Stimulated activated naive CD8-positive, alpha-beta T cell treated with anti-CD3 and anti-CD28 coated beads, Interleukin-15, Interleukin-2, amounts not matched to agents 100 ng/mL and 50 ng/mL, for 24 hours (primary cell): ENCODE measurements around the gene BICDL2.

Experiments
- H3K27ac Mint-ChIP-seq: one replicate; pipeline ENCODE4 v1.8.0; 2021; ENCODE audit warnings: mild to moderate bottlenecking, mixed read lengths
- H3K27me3 Mint-ChIP-seq: one replicate; pipeline ENCODE4 v1.8.0; 2021; ENCODE audit warnings: mixed read lengths
- H3K36me3 Mint-ChIP-seq: one replicate; pipeline ENCODE4 v1.8.0; 2021; ENCODE audit warnings: low read depth, mixed read lengths
- H3K4me1 Mint-ChIP-seq: one replicate; pipeline ENCODE4 v1.8.0; 2021; ENCODE audit warnings: low read depth, mixed read lengths
- H3K4me3 Mint-ChIP-seq: one replicate; pipeline ENCODE4 v1.8.0; 2021; ENCODE audit warnings: mild to moderate bottlenecking, mixed read lengths
- H3K9me3 Mint-ChIP-seq: one replicate; pipeline ENCODE4 v1.8.0; 2021; ENCODE audit warnings: mixed read lengths

BICDL2 gene

DNA sequence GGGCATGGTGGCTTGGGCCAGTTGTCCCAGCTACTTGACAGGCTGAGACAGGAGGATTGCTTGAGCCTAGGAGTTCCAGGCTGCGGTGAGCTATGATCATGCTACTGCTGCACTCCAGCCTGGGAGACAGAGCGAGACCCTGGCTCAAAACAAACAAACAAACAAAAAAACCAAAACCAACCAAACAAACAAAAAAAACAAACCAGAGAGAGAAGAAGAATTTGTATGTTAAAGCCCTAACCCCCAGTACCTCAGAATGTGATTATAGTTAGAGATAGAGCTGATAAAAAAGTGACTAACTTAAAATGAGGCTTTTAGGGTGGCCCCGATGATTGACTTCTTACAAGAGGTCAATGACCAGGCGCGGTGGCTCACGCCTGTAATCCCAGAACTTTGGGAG lies 8.0 kb upstream of the BICDL2 start:
- Mint-ChIP-seq H3K27me3 (peaks cover 45% of the 10 kb centered on the region), H3K4me3 (peak overlapping the region; percentile 65), H3K36me3 (no peaks in the 10 kb centered on the region), H3K27ac (no peak overlapping the region), H3K4me1 (peaks cover 18% of the 10 kb centered on the region), H3K9me3 (no peaks in the 10 kb centered on the region)

DNA sequence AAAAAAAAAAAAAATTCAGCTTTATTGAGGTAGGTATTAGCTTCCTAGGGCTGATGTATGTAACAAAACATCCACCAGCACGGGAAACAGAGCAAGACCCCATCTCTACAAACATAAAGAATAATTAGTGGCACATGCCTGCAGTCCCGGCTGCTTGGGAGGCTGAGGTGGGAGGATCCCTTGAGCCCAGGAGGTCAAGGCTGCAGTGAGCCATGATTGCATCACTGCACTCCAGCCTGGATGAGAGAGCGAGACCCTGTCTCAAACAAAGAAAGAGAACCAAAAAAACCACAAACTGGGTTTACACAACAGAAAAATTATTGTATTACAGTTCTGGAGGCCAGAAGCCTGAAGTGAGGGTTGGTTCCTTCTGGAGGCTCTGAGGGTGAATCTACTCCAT lies 5.6 kb upstream of the BICDL2 start:
- no peak overlapping the region for H3K4me3 Mint-ChIP-seq
- H3K36me3 Mint-ChIP-seq, result no peaks in the 10 kb centered on the region
- H3K27me3 Mint-ChIP-seq, result peaks cover 56% of the 10 kb centered on the region
- peaks cover 16% of the 10 kb centered on the region for H3K4me1 Mint-ChIP-seq
- no peaks in the 10 kb centered on the region for H3K9me3 Mint-ChIP-seq
- no peak overlapping the region for H3K27ac Mint-ChIP-seq

DNA sequence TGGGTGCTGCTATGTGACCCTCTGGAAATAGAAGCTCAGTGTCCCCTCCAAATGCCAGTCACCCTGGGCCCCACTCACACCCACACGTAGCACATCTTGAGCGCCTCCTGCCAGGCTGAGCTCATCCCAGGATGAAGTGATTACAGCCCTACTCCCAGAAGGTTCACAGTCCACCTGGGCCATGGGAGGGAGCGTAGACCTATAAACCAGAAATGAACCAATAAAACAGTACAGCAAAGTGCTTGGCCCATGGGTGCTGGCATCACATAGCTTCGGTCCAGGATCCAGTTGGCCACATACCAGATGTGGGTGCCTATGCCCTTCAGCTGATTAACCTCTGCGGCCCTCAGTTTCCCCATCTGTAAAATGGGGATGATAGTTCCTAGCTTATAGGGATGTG lies 2.2 kb upstream of the BICDL2 start:
- no peak overlapping the region for H3K4me3 Mint-ChIP-seq
- H3K9me3 Mint-ChIP-seq, result no peaks in the 10 kb centered on the region
- no peaks in the 10 kb centered on the region for H3K36me3 Mint-ChIP-seq
- H3K27ac Mint-ChIP-seq, result no peak overlapping the region
- H3K27me3 Mint-ChIP-seq, result peaks cover 55% of the 10 kb centered on the region
- peaks cover 8% of the 10 kb centered on the region for H3K4me1 Mint-ChIP-seq

DNA sequence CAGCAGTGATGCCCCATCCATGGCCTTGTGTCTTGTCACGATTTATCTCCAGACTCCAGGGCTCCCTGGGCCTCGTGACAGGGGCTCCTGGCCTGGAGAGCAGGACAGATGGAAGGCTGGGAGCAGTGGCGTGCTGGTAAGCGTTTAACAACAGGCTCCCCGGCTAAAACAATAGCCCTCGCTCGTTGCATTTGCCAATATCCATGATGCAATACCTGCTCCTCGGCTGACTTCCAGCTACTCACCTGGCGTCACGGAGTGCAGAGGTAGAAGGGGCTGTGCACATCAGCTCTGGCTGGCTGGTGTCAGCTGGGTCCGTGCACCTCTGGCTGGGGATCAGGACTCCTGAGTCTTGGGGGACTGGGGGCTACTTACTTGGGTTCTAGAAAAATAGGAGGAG lies 1.5 kb upstream of the BICDL2 start:
- no peak overlapping the region for H3K4me3 Mint-ChIP-seq
- no peak overlapping the region for H3K27ac Mint-ChIP-seq
- H3K36me3 Mint-ChIP-seq, result no peaks in the 10 kb centered on the region
- H3K4me1 Mint-ChIP-seq, result peaks cover 8% of the 10 kb centered on the region
- no peaks in the 10 kb centered on the region for H3K9me3 Mint-ChIP-seq
- peaks cover 55% of the 10 kb centered on the region for H3K27me3 Mint-ChIP-seq

GRCh38 chr16:3035972-3036725 lies 595 bp downstream of the BICDL2 start:
- H3K27ac Mint-ChIP-seq, result no peak overlapping the region
- peaks cover 69% of the 10 kb centered on the region for H3K27me3 Mint-ChIP-seq
- H3K4me1 Mint-ChIP-seq, result peaks cover 8% of the 10 kb centered on the region

DNA sequence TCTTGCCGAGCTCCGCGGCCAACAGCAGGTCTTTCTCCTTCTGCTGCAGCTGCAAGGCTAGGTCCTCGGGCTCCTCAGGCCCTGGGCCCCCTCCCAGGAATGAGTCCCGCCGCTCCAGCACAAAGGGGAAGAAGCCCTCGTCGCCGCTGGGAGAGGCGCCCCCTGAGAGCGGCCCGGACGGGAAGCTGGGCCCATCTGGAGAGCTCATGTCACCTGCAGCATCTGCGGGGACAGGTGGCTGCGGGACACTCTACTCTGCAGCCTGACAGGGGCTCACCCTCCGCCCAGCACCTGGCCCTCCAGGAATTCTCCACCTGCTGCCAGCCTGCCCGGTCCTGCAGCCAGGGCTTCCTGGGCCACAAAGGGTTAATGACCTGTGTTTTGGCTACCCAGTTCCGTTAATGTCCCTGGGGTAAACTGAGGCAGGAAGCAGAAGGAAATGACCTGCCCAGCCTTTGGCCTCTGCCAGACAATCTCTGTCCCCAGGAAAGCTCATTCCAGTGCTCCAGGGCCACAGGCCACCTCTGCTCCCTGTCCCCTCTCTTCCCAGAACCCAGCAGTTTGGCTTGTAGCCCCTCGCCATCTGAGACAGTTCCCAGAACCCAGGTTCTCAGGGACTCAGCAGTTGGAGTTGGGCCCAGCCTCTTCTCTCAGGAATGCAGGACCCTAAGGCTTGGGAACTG lies 1.3 kb downstream of the BICDL2 start:
- Mint-ChIP-seq H3K4me1 (peaks cover 8% of the 10 kb centered on the region), H3K4me3 (no peak overlapping the region), H3K27me3 (peaks cover 74% of the 10 kb centered on the region)

More at GRCh38 chr16:3035972-3036725, 595 bp downstream of the BICDL2 start:
- H3K36me3 Mint-ChIP-seq, result no peaks in the 10 kb centered on the region
- H3K9me3 Mint-ChIP-seq, result no peaks in the 10 kb centered on the region
- no peak overlapping the region for H3K4me3 Mint-ChIP-seq

GRCh38 chr16:3032624-3033023 lies 4.1 kb downstream of the BICDL2 start:
- no peak overlapping the region for H3K27ac Mint-ChIP-seq
- peaks cover 22% of the 10 kb centered on the region for H3K4me1 Mint-ChIP-seq
- H3K9me3 Mint-ChIP-seq, result no peaks in the 10 kb centered on the region
- H3K4me3 Mint-ChIP-seq, result no peak overlapping the region
- no peaks in the 10 kb centered on the region for H3K36me3 Mint-ChIP-seq
- H3K27me3 Mint-ChIP-seq, result peaks cover 68% of the 10 kb centered on the region

More for the DNA sequence above, 1.3 kb downstream of the BICDL2 start:
- no peaks in the 10 kb centered on the region for H3K9me3 Mint-ChIP-seq
- no peaks in the 10 kb centered on the region for H3K36me3 Mint-ChIP-seq
- no peak overlapping the region for H3K27ac Mint-ChIP-seq

DNA sequence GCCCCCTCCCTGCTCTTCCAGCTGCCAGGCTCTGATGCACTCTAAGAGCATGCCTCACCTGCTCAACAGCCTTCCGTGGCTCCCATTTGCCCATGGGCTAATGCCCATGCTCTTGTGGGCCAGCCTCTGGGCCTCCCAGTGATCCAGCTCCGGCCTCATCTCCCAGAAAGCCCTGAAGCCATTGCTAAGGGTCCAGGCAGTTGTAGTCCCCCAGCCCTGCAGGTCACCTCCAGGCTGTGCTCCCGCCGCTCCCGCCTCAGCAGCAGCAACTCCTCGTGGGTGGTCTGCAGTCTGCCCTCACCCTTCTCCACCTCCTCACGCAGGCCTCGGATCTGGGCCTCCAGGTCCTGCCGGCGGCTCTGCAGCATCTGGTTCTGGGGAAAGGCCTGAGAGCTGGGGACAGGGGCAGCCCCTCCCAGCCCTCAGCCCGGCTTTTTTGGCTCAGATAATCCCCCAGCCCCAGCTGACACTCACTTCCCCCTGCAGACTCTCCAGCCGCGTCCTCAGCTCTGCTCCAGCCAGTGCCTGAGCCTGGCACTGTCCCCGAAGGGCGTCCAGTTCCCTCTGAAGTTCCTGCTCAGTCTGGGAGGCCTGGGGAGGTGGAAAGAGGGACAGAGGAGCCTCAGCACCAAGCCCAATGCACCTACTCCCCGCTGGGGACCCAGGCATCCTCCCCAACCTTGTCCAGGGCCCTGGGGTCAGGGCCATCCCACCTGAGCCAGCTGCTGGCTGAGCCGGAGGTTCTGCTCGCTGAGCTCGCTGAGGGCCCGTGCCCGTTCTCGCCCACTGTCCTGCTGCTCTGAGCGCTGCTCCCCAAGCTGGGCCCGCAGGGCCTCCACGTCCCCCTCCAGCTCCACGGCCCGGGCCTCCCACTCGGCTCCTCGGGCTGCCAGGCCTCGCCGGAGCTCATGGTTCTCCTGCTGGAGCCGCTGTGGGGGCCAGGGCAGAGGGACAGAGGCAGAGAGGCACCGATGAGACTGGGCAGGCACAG lies 6.2 kb downstream of the BICDL2 start:
- no peak overlapping the region for H3K27ac Mint-ChIP-seq
- peaks cover 18% of the 10 kb centered on the region for H3K4me1 Mint-ChIP-seq
- H3K27me3 Mint-ChIP-seq, result peaks cover 55% of the 10 kb centered on the region
- H3K9me3 Mint-ChIP-seq, result no peaks in the 10 kb centered on the region
- H3K4me3 Mint-ChIP-seq, result peak overlapping the region; percentile 45
- H3K36me3 Mint-ChIP-seq, result peaks cover 15% of the 10 kb centered on the region

DNA sequence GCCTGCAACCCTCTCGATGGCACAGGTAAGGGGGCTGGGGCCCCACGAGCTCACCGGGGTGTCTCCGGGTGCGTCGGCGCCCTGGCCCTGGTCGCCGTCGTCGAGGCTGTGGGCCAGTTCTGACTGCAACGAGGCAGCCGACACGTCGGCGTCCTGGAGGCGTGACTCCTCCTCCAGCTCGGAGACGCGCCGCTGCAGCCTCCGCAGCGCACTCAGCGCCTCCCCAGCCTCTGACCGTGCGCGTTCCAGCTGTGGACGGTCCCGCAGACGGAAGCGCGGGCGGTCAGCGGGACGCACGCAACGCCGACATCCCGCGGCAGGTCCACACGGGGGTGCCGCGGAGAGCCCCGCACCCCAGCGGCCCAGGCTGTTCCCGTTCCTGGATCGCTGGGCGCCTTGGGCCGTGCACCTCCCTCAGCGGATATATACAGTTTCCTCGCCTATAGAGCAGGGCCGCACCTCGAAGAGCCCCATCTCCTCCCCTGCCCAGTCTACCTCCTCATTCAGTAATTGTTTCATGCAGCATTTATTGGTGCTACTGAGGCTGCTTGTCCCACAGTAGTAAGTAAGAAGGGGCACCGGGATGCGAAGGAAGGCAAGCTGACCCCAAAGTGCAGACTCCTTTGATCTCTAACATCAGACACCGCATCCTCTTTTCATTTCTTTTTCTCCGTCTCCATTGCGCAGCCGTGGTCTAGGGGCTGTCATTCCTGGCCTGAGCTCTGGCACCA lies 7.1 kb downstream of the BICDL2 start:
- Mint-ChIP-seq H3K4me3 (peak overlapping the region; percentile 59), H3K27ac (no peak overlapping the region), H3K36me3 (peaks cover 15% of the 10 kb centered on the region), H3K4me1 (peaks cover 18% of the 10 kb centered on the region), H3K9me3 (no peaks in the 10 kb centered on the region), H3K27me3 (peaks cover 50% of the 10 kb centered on the region)

GRCh38 chr16:3028716-3029319 lies 7.9 kb downstream of the BICDL2 start:
- H3K27me3 Mint-ChIP-seq, result peaks cover 44% of the 10 kb centered on the region
- H3K4me1 Mint-ChIP-seq, result peaks cover 22% of the 10 kb centered on the region
- H3K27ac Mint-ChIP-seq, result no peak overlapping the region
- no peaks in the 10 kb centered on the region for H3K9me3 Mint-ChIP-seq
- peak overlapping the region; percentile 59 for H3K4me3 Mint-ChIP-seq
- peaks cover 19% of the 10 kb centered on the region for H3K36me3 Mint-ChIP-seq

DNA sequence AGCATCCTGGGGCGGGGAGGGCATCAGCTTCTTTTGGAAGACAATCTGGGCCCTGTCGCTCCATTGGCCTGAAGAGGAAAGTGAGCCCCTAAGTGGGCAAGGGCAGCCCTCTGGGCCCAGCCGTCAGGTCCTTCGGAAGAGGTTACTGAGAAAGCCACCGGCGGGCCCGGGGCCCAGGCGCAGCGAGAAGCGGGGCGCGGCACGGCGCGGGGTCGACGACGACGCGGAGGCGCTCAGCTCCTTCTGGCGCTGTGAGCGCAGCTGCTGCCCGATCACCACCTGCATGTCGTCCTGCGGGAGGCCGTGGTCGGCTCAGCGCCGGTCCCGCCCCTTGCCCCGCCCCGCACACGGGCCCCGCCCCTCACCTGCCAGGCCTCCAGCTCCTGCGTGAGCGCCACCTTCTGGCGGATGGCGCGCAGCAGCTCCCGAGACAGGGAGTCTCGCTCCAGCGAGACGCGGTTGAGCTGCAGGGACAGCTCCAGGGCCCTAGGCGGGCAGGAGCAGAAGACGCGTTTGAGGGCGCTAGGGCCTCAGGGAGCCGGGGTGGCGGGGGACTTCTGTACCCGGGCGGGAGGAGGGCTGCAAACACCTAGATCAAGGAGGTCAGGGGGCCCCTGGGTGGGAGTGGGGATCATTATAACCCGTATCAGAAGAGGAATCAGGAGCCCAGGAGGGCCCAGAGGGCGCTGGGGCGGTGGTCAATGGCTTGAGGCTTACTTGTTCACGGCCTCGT lies 8.6 kb downstream of the BICDL2 start:
- Mint-ChIP-seq H3K9me3 (no peaks in the 10 kb centered on the region), H3K36me3 (peaks cover 19% of the 10 kb centered on the region), H3K4me3 (no peak overlapping the region), H3K27me3 (peaks cover 37% of the 10 kb centered on the region), H3K4me1 (peaks cover 28% of the 10 kb centered on the region), H3K27ac (no peak overlapping the region)

DNA sequence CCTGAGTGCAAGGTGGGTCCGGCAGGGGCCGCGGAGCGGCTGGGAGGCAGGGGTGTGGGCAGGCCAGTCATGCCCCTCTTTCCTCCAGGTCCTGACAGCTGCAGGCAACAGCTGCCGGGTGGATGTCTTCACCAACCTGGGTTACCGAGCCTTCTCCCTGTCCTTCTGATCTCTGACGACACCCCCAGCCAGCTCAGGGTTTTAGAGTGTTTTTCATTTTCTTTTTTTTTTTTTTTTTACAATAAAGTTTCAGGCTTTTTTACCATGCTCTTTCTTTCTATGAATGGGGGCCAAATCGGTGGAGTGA lies 9.3 kb downstream of the BICDL2 start:
- Mint-ChIP-seq H3K4me1 (peaks cover 35% of the 10 kb centered on the region), H3K27me3 (peaks cover 30% of the 10 kb centered on the region), H3K27ac (no peak overlapping the region), H3K36me3 (peaks cover 19% of the 10 kb centered on the region), H3K9me3 (no peaks in the 10 kb centered on the region), H3K4me3 (no peak overlapping the region)

GRCh38 chr16:3026609-3027488 lies 9.9 kb downstream of the BICDL2 start:
- Mint-ChIP-seq H3K4me3 (no peak overlapping the region), H3K9me3 (no peaks in the 10 kb centered on the region), H3K36me3 (peaks cover 19% of the 10 kb centered on the region), H3K27ac (no peak overlapping the region), H3K4me1 (peaks cover 41% of the 10 kb centered on the region), H3K27me3 (peaks cover 26% of the 10 kb centered on the region)
